Subcutaneous abdominal adipose tissue (tissue), 5 donors: ENCODE data around the gene TBC1D22A.

Experiments used
- H3K27ac ChIP-seq: one replicate; pipeline ENCODE4 v1.7.0; 2013; ENCODE audit warnings: low read depth, mild to moderate bottlenecking, inconsistent platforms, low read length, moderate library complexity
- H3K27me3 ChIP-seq, 5 donors: one replicate each; pipeline ENCODE4 v1.7.0; 2013; ENCODE audit warnings: low read length in 5 of 5, inconsistent platforms in 1 of 5; ENCODE audit not compliant: control insufficient read depth in 5 of 5, insufficient read depth in 4 of 5
- H3K36me3 ChIP-seq, 5 donors: one replicate each; pipeline ENCODE4 v1.7.0; 2013; ENCODE audit warnings: low read length in 5 of 5; ENCODE audit not compliant: control insufficient read depth in 5 of 5, insufficient read depth in 5 of 5
- H3K4me1 ChIP-seq, 5 donors: one replicate each; pipeline ENCODE4 v1.7.0; 2013; ENCODE audit warnings: low read length in 5 of 5, mild to moderate bottlenecking in 3 of 5, moderate library complexity in 1 of 5; ENCODE audit not compliant: control insufficient read depth in 5 of 5, insufficient read depth in 5 of 5
- H3K4me3 ChIP-seq, 5 donors: one replicate each; pipeline ENCODE4 v1.7.0; 2013; ENCODE audit warnings: low read length in 5 of 5, low read depth in 1 of 5
- H3K9ac ChIP-seq, 5 donors: one replicate each; pipeline ENCODE4 v1.7.0; 2013; ENCODE audit warnings: low read length in 5 of 5, mild to moderate bottlenecking in 4 of 5, moderate library complexity in 3 of 5
- H3K9me3 ChIP-seq, 5 donors: one replicate each; pipeline ENCODE4 v1.7.0; 2013; ENCODE audit warnings: low read length in 5 of 5; ENCODE audit not compliant: control insufficient read depth in 5 of 5
- donor health status: healthy.
- donor health status: healthy.
- donor health status: healthy.
- donor health status: healthy.
- donor health status: healthy.

TBC1D22A gene

GRCh38 chr22:46737105-46737975 is 25.1 kb upstream of the TBC1D22A start:
- Histone ChIP-seq H3K36me3 (no peaks in the 10 kb centered on the region), H3K9me3 (no peaks in the 10 kb centered on the region), H3K27ac (peak overlapping the region; percentile 50), H3K9ac (peak overlapping the region in 4 of 5 donors; percentile 55 to 76 (median 67)), H3K27me3 (no peaks in the 10 kb centered on the region), H3K4me1 (peaks cover 13 to 66% (median 59%) of the 10 kb centered on the region in 5 donors), H3K4me3 (peak overlapping the region; percentile 72 to 78 (median 76))

GRCh38 chr22:46737976-46738646 is 24.3 kb upstream of the TBC1D22A start, which contains the start of gene CERK:
Gene CERK (minus strand): TSS chr22:46738252. CDS start chr22:46738148, 104 bp downstream.
- Histone ChIP-seq H3K9me3 (no peaks in the 10 kb centered on the region), H3K4me1 (peaks cover 13 to 66% (median 59%) of the 10 kb centered on the region in 5 donors), H3K27ac (peak within 1 kb of the TSS; percentile 57), H3K36me3 (no peaks in the 10 kb centered on the region), H3K4me3 (peak within 1 kb of the TSS; percentile 72 to 78 (median 76)), H3K9ac (peak within 1 kb of the TSS in 4 of 5 donors; percentile 55 to 82 (median 67)), H3K27me3 (no peaks in the 10 kb centered on the region)

GRCh38 chr22:46738647-46739093 is 23.8 kb upstream of the TBC1D22A start:
- H3K27ac ChIP-seq = peak overlapping the region; percentile 57
- peak overlapping the region in 4 of 5 donors; percentile 43 to 82 (median 59) for H3K9ac ChIP-seq
- no peaks in the 10 kb centered on the region for H3K9me3 ChIP-seq
- no peaks in the 10 kb centered on the region for H3K36me3 ChIP-seq
- H3K4me1 ChIP-seq = peaks cover 13 to 66% (median 59%) of the 10 kb centered on the region in 5 donors
- H3K27me3 ChIP-seq = no peaks in the 10 kb centered on the region
- H3K4me3 ChIP-seq = peak overlapping the region; percentile 46 to 77 (median 64)

DNA sequence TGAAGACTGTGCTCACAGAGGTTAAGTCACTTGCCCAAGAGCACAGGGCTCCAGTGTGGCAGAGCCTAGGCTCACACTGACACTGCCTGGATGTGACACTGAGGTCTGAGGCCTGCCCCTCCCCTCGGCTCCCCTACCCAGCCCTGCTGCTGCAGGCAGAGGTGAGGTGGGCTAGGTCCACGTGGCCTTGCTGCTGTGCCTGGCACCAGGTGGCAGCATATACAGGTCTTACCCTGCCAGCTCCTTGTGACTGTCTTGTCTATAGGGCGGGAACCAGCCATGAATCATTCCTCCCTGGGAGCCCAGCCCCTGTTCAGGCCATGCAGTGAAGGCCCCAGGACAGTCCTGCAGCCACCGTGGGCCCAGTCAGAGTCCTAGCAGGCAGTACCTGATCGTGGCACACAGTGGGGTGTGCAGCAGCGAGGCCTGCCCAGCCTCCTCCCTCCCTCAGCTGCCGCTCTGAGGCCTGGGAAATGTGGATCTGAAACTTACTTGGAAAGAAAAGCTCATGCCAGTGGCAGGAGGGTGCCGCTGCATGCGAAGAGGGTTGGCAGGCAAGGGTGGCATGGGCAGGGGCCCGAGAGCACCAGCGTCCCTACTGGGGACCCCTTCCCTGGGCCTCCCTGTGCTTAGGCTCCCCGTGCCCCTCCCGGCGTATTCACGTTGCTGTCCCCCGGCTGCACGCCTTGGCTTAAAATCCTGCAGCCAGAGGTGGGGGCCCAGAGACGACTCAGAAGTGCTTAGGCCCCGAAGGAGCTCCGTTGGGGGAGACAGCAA is 23.2 kb upstream of the TBC1D22A start:
- Histone ChIP-seq H3K4me3 (peak overlapping the region; percentile 46 to 77 (median 64)), H3K27me3 (no peaks in the 10 kb centered on the region), H3K36me3 (no peaks in the 10 kb centered on the region), H3K27ac (peak overlapping the region; percentile 57), H3K4me1 (peaks cover 13 to 65% (median 56%) of the 10 kb centered on the region in 5 donors), H3K9me3 (no peaks in the 10 kb centered on the region), H3K9ac (peak overlapping the region in 3 of 5 donors; percentile 24 to 82 (median 43))

DNA sequence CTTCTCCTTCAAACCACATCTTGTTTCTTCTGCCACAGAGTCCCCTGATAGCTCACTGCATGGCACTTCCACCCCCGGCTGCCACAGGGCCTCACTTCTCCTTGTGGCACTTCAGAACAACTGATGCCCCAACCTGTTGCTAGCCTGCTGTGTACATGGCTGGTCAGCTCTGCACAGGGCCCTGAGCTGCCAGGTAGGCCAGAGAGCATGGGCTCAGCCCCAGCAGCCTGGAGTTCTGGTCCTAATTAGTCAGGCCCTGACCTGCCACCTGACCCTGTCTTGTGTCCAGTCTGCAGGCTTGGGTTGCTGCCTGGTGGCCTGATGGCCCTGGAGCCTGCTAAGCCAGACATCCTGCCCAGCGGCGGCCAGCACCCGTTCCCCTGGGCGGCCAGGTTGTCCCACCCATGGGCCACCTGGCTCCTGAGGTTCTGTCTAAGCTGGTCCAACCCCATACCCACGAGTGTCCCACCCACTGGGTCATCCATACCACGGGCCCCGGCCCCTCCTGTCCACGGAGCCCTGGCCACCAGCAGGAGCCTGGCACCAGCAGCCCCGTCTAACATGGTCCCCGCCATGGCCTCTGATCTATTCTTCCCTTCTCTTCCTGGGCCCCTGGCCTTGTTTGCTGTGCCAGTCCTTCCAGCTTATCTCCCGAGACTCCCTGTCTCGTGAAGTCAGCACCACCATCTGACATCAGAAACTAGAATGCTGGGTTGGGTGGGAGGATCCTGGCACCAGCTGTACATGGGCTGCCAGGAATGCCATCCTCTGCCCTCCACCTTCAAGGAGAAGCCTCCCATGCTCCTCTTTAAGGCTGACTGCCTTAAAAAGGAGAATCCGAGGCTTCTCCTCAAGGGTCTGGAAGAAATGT is 21.3 kb upstream of the TBC1D22A start:
- H3K27me3 ChIP-seq = peaks cover 0 to 1% (median 0%) of the 10 kb centered on the region in 5 donors
- no peak overlapping the region for H3K27ac ChIP-seq
- no peaks in the 10 kb centered on the region for H3K36me3 ChIP-seq
- no peak overlapping the region for H3K4me3 ChIP-seq
- peaks cover 7 to 46% (median 37%) of the 10 kb centered on the region in 5 donors for H3K4me1 ChIP-seq
- H3K9ac ChIP-seq = peak overlapping the region in 1 of 5 donors; percentile 47
- no peaks in the 10 kb centered on the region for H3K9me3 ChIP-seq

DNA sequence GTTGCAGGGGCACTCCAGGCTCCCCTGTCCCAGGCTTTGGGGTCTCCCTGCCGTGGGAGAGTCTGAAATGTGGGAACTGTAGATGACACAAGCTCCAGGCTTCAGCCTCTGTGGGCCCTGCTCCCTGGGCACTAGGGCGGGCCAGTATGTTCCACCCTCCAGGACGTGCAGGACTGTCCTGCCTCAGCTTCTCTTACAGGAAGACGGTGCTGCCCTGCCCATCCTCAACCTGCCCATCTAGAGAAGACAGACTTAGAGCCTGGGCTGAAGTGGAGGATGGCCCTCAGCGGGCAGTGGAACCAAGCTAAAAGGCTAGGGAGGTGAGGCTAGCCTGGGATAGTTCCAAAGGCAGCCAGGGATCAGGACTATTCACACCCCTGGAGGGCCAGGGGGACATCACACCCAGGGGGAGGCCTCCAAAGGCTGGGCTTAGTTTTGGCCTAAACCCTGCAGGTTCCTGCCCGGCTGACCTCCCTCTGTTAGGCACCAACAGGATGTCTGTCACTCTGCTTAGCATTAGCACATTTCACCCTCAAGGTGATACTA is 20.4 kb upstream of the TBC1D22A start:
- H3K9ac ChIP-seq = no peak overlapping the region
- peaks cover 2 to 37% (median 28%) of the 10 kb centered on the region in 5 donors for H3K4me1 ChIP-seq
- H3K27me3 ChIP-seq = peaks cover 0 to 9% (median 4%) of the 10 kb centered on the region in 5 donors
- no peak overlapping the region for H3K4me3 ChIP-seq
- no peaks in the 10 kb centered on the region for H3K36me3 ChIP-seq
- H3K9me3 ChIP-seq = no peaks in the 10 kb centered on the region
- H3K27ac ChIP-seq = no peak overlapping the region

GRCh38 chr22:46742576-46743221 is 19.8 kb upstream of the TBC1D22A start:
- peaks cover 0 to 32% (median 24%) of the 10 kb centered on the region in 5 donors for H3K4me1 ChIP-seq
- no peaks in the 10 kb centered on the region for H3K9me3 ChIP-seq
- no peak overlapping the region for H3K27ac ChIP-seq
- no peak overlapping the region for H3K4me3 ChIP-seq
- H3K36me3 ChIP-seq = no peaks in the 10 kb centered on the region
- peaks cover under 1 to 13% (median 9%) of the 10 kb centered on the region in 5 donors for H3K27me3 ChIP-seq
- no peak overlapping the region for H3K9ac ChIP-seq

DNA sequence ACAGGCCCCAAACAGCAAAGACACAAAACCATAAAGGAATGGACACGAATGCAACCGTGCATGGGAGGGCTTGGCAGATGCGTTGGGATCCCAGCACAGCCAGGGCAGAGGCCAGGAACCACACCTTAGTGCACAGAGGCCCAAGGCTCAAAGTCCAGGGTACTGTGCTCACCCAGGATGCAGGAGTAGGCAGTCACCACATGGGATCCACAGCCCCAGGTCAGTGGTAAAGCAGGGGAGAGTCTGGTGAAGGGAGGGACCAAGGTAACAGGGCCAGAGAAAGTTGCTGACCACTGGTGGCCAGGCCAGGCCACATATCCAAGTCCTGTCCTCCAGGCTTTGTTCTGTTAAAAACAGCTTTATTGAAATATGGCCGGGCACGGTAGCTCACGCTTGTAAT is 17.9 kb upstream of the TBC1D22A start:
- Histone ChIP-seq H3K4me3 (no peak overlapping the region), H3K9ac (no peak overlapping the region), H3K27me3 (peaks cover 4 to 26% (median 17%) of the 10 kb centered on the region in 5 donors), H3K4me1 (peaks cover 2 to 28% (median 24%) of the 10 kb centered on the region in 5 donors), H3K27ac (no peak overlapping the region), H3K9me3 (no peaks in the 10 kb centered on the region), H3K36me3 (no peaks in the 10 kb centered on the region)
